ENCODE measurements around the gene AFF4.
"Not testable (repeated sequence)": the region's sequence is repeated elsewhere in the genome, so short reads cannot be mapped to it uniquely, and the experiment has no call there.

AFF4 gene

DNA sequence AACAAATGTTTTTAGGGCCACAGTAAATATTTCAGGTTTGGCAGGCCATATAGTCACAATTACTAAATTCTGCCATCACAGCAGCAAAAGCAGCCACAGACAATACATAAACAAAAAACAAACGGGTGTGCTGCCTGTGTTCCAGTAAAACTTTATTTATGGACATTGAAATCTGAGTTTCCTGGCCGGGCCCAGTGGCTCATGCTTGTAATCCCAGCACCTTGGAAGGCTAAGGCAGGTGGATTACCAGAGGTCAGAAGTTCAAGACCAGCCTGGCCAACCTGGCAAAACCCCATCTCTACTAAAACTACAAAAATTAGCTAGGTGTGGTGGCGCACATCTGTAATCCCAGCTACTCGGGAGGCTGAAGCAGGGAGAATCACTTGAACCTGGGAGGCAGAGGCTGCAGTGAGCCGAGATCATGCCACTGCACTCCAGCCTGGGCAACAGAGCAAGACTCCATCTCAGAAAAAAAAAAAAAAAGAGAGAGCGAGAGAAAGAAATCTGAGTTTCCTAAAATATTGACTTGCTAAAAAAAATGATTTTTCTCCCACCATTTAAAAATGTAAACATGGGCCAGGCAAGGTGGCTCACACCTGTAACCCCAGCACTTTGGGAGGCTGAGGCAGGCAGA is 7.2 kb downstream of the AFF4 start:
- not testable (repeated sequence) for DNase-seq

DNA sequence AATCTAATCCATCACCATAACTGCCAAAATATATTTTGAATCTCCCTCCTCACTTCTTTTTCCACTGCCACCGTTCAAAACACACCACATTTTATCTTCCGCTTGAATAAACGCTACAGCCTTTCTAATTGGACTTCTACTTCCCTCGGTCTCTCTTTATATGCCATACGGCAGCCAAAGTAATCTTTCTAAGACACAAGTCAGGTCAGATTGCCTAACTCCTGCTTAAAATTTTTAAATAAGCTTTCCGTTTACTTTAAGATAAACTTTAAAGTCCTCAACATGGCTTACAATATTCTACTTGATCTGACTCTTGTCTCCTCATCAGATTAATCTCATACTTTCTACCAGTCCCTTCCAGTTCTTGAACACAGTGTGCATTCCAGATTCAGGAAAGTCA is 9.7 kb downstream of the AFF4 start:
- DNase-seq: no peak

DNA sequence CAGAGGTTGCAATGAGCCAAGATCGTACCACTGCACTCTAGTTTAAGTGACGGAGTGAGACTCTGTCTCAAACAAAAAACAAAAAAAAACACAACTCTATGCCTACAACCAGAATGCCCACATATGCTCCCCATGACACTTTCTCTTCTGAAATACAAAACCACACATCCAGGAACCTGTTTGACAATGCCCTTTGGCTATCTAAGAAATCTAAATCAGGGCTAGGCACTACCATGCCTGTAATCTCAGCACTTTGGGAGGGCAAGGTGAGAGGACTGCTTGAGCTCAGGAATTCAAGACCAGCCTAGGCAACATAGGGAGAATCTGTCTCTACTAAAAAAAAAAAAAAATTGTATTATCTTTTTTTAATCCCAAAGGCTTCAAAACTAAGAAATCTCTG is 10.6 kb downstream of the AFF4 start:
- DNase-seq: no peak

DNA sequence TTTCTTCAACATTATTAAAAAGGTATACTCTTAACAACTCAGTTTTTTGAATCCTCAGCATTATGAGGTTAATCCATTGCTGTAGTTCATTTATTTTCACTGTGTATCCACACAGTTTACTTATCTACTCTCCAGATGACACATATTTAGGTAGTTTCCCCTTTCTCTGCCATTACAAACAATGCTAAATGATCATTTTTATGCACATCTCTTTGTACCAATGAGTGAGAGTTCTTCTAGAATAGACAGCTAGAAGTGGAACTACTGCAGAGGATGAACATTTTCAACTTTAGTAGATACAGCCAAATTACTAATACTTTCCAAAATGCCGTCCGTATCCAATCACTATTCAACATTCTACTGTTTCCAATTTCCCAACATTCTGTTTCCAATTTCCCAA is 11.5 kb downstream of the AFF4 start:
- DNase-seq: no peak

DNA sequence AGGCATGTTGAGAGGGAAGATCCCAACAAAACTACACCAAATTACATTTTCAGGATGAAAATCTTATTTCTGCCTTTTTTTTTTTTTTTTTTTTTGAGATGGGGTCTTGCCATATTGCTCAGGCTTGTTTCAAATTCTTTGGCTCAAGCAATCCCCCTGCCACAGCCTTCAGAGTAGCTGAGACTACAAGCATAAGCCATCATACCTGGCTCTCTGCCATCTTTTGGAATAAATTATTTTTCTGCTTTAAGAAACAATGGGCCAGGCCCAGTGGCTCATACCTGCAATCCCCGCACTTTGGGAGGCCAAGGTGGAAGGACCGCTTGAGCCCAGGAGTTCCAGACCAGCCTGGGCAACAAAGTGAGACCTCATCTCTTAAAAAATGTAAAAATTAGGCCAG is 14.3 kb downstream of the AFF4 start:
- DNase-seq: no peak

DNA sequence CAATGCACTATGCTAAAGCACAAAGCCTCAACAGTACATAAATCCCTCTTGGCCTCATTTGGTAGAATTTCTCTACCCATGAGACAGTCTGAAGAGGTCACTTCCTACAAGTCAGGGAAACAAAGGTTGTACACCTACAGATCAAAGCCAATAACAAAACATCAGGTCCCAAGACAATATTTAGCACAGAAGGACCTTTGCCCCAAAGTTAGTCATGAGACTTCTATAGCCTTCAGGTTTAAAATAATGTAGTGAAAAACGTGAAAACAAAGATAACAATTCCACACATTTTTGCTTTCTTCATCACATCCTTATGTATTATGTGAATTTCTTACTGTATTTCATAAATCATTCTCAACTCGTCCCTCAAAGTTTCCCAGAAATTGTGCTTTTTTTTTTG is 15.8 kb downstream of the AFF4 start:
- DNase-seq: no peak

DNA sequence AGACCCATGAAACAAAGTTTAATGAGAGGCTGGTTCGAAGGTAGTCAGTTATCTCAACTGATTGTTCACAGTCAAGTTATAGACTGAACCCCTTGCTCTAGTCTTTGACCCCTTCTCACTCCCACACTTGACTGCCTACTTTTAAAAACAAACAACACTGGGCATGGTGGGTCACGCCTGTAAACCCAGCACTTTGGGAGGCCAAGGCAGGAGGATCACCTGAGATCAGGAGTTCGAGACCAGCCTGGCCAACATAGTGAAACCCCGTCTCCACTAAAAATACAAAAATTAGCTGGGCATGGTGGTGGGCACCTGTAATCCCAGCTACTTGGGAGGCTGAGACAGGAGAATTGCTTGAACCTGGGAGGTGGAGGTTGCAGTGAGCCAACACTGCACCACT is 18.1 kb downstream of the AFF4 start:
- DNase-seq: not testable (repeated sequence)

DNA sequence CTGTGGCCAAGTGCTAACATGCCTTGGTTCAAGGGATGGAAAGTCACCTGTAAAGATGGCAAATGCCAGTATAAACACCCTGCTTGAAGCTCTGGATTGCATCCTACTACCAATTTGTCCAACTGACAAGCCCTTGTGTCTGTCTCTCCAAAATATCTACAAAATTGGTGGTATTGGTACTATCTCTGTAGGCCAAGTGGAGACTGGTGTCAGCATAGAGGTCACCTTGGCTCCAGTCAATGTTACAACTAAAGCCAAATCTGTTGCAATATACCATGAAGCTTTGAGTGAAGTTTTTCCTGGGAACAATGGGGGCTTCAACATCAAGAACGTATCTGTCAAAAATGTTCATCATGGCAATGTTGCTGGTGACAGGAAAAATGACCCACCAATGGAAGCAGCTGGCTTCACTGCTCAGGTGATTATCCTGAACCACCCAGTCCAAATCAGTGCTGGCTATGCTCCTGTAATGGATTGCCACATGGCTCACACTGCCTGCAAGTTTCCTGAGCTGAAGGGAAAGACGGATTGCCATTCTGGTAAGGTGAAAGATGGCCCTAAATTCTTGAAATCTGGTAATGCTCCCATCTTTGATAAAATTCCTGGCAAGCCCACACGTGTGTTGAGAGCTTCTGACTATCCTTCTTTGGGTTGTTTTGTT is 19.9 kb downstream of the AFF4 start:
- no peak for DNase-seq

DNA sequence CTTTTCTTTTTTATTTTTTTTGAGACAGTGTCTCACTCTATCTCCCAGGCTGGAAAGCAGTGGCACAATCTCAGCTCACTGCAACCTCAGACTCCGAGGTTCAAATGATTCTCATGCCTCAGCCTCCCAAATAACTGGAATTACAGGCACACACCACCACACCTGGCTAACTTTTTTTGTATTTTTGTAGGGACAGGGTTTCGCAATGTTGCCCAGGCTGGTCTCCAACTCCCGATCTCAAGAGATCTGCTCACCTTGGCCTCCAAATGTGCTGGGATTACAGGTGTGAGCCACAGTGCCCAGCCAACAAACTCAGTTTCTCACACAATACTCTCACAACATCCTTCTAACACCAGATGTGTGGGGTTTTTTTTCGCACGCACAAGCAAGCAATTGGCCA is 22.1 kb downstream of the AFF4 start:
- DNase-seq: no peak

DNA sequence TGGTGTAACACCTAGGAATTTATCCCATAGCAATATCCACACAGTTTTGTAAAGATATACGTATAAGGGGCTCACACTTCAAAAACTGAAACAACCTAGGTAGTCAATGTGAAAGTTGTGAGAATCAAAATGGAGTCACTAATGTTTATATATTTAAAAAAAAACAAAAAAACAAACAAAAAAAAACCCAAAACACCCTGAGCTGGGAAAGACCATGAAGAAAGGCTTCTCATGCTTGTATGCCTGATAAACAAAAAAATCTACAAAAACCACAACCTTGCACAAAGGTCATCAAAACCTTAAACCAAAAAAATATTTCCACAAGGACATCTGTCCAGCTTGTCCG is 35.4 kb downstream of the AFF4 start:
- DNase-seq: no peak

DNA sequence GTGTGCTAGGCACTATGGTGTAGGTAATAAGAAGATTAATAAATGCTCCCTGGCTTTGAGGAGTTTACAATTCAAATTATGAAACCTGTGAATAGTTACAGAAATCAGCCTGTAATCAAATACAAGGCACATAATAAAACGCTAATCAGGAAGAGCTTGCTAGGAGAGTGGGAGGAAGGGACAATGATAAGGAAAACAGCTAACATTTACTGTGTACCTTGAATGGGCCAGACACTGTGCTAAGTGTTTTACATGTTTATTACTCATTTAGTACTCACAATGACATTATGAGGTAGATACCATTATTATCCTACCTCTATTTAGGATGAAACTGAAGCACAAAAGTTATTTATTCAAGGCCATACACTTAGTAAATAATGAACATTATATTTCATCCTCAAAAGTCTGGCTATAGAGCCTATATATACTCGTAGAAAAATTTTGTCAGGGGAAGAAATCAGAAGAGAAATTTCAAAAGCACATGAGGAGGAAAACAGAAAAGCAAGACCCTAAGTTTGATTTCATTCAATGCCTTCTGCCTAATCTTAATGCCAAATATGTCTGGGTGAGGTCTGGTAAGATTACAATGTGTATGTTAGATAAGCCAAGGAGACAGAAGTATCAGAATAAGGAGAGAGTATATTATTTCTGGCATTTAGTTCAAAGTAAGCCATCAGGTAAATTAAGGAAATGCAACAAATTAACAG is 35.9 kb downstream of the AFF4 start:
- no peak for DNase-seq

DNA sequence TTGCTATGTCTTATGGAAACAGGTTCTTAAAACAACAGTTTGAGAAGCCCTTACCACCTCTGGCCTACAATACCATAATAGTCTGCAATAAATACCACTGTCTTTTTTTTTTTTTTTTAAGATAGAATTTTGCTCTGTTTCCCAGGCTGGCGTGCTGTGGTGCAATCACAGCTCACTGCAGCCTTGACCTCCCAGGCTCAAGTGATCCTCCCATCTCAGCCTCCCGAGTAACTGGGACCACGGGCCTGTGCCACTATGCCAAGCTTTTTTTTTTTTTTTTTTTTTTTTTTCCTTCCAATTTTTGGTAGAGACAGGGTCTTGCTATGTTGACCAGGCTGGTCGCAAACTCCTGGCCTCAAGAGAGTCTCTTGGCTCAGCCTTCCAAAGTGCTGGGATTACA is 37.0 kb downstream of the AFF4 start:
- DNase-seq: no peak

DNA sequence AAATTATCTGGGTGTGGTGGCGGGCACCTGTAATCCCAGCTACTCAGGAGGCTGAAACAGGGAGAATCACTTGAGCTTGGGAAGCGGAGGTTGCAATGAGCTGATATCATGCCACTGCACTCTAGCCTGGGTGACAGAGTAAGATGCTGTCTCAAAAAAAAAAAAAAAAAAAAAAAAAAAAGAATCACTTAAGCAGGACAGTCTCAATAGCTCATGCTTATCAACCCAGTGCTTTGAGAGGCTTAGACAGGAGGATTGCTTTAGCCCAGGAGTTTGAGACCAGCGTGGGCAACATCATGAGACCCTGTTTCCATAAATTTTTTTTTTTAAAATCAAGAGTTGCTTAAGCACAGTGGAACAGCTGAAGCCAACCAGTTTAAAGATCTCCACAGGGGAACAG is 47.3 kb downstream of the AFF4 start:
- no peak for DNase-seq

DNA sequence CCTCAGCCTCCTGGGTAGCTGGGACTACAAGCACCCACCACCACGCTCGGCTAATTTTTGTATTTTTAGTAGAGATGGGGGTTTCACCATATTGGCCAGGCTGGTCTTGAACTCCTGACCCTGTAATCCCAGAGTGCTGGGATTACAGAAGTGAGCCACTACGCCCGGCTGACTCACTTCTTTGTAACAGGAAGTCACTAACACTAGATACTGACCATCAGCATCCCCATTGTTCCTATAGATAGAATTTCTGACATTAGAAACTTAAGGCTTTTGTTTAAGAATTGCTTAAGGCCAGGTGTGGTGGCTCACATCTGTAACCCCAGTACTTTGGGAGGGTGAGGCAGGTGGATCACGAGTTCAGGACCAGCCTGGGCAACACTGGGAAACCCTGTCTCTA is 47.8 kb downstream of the AFF4 start:
- no peak for DNase-seq

DNA sequence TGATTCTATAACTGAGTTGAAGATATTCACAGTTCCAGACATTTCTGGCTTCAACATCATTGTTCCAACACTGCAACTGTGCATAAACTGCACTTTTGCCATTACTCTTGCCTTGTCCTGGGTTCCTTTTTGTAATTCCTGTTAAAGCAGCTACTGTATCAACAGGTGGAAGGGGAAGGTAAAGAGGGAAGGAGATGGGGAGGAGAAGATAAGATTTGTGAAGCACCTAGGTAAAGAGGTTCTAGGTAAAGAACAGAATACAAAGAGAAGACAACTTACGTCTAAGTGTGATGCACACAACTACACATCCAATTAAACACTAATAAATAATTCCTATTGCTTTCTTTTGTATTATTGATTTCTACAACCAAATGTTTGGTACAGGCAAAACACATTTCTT is 53.7 kb downstream of the AFF4 start:
- no peak for DNase-seq

DNA sequence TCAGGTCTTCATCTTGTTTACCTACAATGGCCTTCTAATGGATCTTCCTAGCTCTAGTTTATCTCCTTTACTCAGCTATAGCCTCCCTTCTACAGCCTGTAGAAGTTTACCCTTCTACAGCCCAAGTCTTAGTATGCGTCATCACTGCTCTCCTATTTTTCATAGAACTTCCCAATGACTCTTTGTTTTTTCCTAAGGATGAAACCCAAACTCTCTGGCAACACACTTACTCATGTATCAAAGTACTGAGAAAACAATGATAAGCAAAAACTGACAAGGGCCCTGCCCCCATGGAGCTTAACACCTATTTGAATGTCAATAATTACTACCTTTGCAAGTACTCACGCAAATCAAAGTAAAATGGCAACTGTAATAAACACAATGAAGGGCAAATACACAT is 56.3 kb downstream of the AFF4 start:
- no peak for DNase-seq

DNA sequence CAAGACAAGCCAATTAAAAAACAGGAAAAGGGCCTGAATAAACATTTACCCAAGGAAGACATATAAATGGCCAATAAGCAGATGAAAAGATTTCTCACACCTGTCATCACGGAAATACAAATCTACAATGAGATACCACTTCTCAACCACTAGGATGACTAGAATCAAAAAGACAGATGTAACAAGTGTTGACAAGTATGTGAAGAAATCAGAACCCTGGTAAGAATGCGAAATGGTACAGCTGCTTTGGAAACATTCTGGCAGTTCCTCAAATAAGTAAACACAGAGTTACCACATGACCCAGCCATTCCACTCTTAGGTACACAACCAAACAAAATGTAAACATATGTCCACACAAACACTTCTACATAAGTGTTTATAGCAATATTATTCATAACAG is 57.5 kb downstream of the AFF4 start:
- DNase-seq: no peak

DNA sequence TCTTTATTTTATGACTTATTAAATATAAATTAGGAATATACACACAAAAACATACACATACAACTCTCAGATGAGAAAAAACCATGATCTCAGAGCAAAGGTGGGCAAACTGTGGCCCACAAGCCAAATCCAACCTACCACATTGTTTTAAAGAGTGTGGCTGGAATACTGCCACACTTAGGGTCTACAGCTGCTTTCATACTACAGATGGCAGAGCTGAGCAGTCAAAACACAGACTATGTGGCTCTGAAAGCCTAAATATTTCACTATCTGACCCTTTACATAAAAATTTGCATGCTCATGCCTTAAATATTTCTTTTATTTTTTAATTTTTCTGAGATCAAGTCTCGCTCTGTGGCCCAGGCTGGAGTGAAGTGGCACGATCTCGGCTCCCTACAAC is 61.7 kb downstream of the AFF4 start:
- DNase-seq: no peak

DNA sequence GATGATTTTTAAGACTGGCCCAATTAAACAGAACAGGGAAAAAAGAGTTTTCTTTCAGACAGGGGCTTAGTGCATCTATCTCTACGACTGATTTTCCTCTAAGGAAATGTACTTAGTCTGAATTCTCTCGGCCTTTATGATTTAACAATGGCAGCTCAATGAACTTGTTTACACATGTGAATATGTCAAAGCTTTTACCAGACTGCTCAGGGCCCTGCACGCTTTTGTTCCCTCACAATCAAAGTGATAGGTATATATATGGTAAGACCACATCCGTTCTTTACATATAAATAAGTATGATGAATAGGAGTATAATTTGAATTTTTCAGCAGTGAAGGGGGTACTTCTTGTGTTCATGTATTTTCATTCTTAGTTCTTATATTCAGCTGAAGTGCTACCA is 62.4 kb downstream of the AFF4 start:
- DNase-seq: no peak

DNA sequence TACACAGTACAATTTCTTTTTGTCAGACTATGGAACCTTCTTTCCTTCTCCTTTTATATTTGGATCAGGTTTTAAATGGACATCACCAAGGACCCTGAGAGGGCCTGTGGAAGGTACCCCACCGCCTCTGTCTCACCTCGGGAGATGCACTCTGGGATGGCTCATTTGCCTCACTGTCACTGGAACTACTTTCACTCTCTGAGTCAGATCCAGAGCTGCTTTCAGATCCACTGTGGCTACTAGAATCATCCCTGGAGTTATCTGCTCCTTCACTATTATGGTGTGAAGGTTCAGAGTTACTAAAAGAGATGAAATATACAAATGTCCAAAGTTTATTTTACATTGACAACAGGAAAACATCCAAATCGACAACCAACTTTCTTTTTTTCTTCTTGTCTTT is 65.3 kb downstream of the AFF4 start:
- no peak for DNase-seq

DNA sequence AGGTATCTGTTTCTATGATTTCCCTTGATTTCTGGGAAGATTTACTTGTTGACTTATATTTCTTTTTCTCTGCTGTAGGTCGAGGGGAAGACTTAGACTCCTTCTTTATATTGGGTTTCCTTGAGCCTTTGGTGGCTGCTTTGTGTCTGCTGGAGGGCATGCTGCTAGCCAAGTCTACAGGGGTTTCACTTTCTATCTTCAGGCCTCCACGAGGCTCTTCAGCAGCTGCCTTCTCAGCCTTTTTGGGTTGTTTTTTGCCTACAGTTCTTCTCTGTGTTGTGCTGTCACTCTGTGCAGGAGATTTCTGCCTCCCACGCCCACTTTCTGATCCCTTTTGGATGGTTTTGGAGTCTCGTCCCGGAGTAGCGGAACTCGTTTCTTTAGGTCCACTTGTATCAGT is 66.7 kb downstream of the AFF4 start:
- no peak for DNase-seq

DNA sequence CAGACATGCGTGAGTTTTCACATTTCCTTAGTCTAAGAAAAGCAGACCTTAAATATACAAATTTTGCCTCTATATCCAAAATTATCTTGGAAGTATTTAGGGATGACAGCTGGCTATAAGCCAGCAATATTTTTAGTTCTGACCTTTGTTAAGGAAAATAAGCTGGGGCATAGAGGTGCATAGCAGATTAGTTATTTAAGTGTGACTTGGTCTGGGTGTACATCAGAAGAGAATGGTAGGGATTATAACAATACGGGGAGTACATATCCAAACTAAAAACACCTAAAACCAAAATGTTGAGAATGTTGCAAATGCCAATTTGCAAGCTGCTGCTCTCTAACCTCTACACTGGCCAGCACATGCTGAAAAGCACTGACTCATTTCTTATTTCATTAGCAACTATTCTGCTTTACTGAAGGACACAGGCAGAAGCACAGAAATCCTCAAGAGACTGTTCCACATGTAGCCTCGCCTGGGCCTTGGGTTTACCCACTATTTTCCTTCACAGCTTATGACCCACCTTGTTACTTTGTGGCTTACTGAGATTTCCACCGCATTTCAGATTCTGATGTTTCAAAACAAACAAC is 67.6 kb downstream of the AFF4 start:
- DNase-seq: no peak

DNA sequence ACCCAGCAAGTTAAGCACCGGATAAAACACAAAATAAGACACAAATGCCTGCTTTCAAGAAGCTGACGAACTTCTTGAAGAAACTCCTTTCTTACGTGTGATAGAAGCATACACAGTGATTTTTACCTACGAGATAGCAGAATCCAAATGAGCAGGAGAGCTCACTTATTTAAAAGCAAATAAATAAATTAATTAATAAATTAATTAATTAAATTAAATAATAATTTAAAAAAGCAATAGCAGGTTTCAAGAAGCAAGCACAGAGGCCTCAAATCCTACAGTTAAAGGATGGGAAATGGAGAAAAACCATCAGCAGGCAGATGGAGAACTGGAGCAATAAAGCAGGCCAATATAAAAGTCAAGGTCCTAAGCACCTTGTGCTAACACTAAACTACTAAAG is 72.6 kb downstream of the AFF4 start:
- no peak for DNase-seq

DNA sequence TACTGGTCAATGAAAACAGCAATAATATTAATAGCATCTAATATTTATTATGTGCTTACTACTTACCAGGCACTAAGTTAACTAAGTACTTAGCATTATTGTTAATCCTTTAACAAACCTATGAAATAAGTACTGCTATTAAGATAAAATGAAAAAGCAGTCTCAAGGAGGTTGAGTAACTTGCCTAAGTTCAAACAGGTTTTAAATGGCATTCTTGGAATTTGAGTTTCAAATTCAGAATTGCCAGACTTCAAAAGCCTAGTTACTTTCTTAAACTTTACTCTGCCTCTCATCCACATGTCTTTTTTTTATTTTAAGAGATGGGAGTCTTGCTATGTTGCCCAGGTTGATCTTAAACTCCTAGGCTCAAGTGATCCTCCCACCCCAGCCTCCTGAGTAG is 73.9 kb downstream of the AFF4 start:
- no peak for DNase-seq

Measured in activated naive CD4-positive, alpha-beta T cell treated with Interleukin-2 at 50 U/mL for 16 hours (primary cell).